Mammary epithelial cell (primary cell): ENCODE data around the gene METRN.

Experiments
- EZH2 ChIP-seq: IDR thresholded peaks from 2 replicates; pipeline ENCODE4 v1.6.1; 2012; ENCODE audit warnings: low read length, inconsistent platforms, borderline replicate concordance
- TF ChIP-seq, protein P1 (sequence below), 2 donors: IDR thresholded peaks in 1 of 2; conservative IDR thresholded peaks in 1 of 2; 2 replicates each; pipeline ENCODE4 v1.5.1; 2011 to 2012; ENCODE audit warnings: inconsistent platforms in 2 of 2, low read length in 2 of 2, mild to moderate bottlenecking in 2 of 2, control low read depth in 1 of 2, low read depth in 1 of 2; ENCODE audit not compliant: insufficient read depth in 1 of 2; ENCODE audit errors: extremely low read depth in 1 of 2

DNA sequence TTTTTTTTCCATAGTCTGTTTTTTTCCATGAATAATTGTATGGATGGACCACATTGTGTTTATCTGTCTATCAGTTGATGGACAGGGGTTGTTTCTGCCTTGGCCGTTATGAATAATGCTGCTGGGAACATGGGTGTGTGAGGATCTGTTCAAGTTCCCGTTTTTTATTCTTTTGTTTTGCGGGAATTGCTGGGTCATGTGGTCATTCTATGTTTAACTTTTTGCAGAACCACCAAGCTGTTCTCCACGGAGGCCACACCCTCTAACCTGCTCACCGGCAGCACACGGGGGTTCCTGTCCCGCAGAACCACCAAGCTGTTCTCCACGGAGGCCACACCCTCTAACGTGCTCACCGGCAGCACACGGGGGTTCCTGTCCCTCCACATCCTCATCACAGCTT lies 39.7 kb downstream of the METRN start:
- TF ChIP-seq, protein P1, sequence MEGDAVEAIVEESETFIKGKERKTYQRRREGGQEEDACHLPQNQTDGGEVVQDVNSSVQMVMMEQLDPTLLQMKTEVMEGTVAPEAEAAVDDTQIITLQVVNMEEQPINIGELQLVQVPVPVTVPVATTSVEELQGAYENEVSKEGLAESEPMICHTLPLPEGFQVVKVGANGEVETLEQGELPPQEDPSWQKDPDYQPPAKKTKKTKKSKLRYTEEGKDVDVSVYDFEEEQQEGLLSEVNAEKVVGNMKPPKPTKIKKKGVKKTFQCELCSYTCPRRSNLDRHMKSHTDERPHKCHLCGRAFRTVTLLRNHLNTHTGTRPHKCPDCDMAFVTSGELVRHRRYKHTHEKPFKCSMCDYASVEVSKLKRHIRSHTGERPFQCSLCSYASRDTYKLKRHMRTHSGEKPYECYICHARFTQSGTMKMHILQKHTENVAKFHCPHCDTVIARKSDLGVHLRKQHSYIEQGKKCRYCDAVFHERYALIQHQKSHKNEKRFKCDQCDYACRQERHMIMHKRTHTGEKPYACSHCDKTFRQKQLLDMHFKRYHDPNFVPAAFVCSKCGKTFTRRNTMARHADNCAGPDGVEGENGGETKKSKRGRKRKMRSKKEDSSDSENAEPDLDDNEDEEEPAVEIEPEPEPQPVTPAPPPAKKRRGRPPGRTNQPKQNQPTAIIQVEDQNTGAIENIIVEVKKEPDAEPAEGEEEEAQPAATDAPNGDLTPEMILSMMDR (conservative IDR thresholded peaks at IDR 0.05 in 1 of 2, IDR thresholded peaks at IDR 0.05 in 1 of 2; ENCODE audit: extremely low read depth in 1 of 2, insufficient read depth in 1 of 2, low read depth in 1 of 2, low read length in 2 of 2) = no peak
- TF ChIP-seq EZH2 = no peak
